HL-60 (cell line): ENCODE measurements around the gene SCOC.

ENCODE experiments used
- DNase-seq, 2 experiments: peaks; one replicate each; pipeline ENCODE4 v3.0.0-alpha.2; 2010 to 2020; ENCODE audit warnings: low read depth in 1 of 2, low spot score in 1 of 2
- H3K27ac ChIP-seq: fragments of 250-450 bp; sonication (Bioruptor Pico); replicated peaks from 2 replicates; pipeline ENCODE4 v1.5.1; 2020; ENCODE audit warnings: mild to moderate bottlenecking, moderate library complexity
- H3K27me3 ChIP-seq: fragments of 250-450 bp; sonication (Bioruptor Pico); 2 replicates; pipeline ENCODE4 v1.5.1; 2021; ENCODE audit warnings: mild to moderate bottlenecking, moderate library complexity; ENCODE audit not compliant: insufficient read depth, poor library complexity, severe bottlenecking
- H3K4me3 ChIP-seq: replicated peaks from 2 replicates; pipeline ENCODE4 v1.5.1; 2011; ENCODE audit warnings: mild to moderate bottlenecking, control low read depth, low read length; ENCODE audit not compliant: insufficient read depth
- GABPA ChIP-seq: IDR thresholded peaks from 2 replicates; pipeline ENCODE4 v1.6.1; 2012; ENCODE audit warnings: low read depth
- POLR2AphosphoS5 ChIP-seq: IDR thresholded peaks from 2 replicates; pipeline ENCODE4 v1.6.1; 2012; ENCODE audit warnings: low read depth
- SPI1 ChIP-seq: IDR thresholded peaks from 2 replicates; pipeline ENCODE4 v1.6.1; 2012; ENCODE audit warnings: low read depth, mild to moderate bottlenecking, borderline replicate concordance
- TF ChIP-seq, protein P1 (sequence below): IDR thresholded peaks from one replicate; pipeline ENCODE4 v1.5.1; 2011; ENCODE audit warnings: low read length, control low read depth, inconsistent platforms; ENCODE audit not compliant: insufficient read depth
- TF ChIP-seq, protein P2 (sequence below): IDR thresholded peaks from 2 replicates; pipeline ENCODE4 v1.6.1; 2012; ENCODE audit warnings: low read depth; ENCODE audit not compliant: insufficient replicate concordance

The SCOC gene

DNA sequence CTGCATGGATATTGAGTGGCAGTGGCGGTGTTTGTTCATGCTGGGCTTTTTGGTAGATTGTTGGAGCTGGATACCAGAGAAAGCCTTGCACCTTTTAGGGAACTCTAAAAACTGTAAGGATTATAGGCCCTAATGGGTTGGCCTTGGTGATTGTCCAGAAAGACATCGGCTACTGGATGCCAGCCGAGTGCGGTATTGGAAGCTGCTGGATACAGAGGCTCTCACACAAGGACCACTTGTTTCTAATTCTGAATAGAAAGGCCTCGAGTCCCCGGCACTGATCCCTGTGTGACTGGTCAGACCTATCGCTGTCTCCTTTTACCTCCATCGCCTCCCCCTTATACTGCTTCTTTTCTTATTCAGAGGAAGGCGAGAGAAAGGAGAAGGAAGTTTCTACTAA lies 27.3 kb upstream of the SCOC start:
- Histone ChIP-seq H3K4me3 (no peak overlapping the region), H3K27me3 (peaks cover 4% of the 10 kb centered on the region), H3K27ac (no peak overlapping the region)
- no peak for DNase-seq
- no peak for TF ChIP-seq SPI1
- TF ChIP-seq, protein P1, sequence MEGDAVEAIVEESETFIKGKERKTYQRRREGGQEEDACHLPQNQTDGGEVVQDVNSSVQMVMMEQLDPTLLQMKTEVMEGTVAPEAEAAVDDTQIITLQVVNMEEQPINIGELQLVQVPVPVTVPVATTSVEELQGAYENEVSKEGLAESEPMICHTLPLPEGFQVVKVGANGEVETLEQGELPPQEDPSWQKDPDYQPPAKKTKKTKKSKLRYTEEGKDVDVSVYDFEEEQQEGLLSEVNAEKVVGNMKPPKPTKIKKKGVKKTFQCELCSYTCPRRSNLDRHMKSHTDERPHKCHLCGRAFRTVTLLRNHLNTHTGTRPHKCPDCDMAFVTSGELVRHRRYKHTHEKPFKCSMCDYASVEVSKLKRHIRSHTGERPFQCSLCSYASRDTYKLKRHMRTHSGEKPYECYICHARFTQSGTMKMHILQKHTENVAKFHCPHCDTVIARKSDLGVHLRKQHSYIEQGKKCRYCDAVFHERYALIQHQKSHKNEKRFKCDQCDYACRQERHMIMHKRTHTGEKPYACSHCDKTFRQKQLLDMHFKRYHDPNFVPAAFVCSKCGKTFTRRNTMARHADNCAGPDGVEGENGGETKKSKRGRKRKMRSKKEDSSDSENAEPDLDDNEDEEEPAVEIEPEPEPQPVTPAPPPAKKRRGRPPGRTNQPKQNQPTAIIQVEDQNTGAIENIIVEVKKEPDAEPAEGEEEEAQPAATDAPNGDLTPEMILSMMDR = no peak
- TF ChIP-seq, protein P2, sequence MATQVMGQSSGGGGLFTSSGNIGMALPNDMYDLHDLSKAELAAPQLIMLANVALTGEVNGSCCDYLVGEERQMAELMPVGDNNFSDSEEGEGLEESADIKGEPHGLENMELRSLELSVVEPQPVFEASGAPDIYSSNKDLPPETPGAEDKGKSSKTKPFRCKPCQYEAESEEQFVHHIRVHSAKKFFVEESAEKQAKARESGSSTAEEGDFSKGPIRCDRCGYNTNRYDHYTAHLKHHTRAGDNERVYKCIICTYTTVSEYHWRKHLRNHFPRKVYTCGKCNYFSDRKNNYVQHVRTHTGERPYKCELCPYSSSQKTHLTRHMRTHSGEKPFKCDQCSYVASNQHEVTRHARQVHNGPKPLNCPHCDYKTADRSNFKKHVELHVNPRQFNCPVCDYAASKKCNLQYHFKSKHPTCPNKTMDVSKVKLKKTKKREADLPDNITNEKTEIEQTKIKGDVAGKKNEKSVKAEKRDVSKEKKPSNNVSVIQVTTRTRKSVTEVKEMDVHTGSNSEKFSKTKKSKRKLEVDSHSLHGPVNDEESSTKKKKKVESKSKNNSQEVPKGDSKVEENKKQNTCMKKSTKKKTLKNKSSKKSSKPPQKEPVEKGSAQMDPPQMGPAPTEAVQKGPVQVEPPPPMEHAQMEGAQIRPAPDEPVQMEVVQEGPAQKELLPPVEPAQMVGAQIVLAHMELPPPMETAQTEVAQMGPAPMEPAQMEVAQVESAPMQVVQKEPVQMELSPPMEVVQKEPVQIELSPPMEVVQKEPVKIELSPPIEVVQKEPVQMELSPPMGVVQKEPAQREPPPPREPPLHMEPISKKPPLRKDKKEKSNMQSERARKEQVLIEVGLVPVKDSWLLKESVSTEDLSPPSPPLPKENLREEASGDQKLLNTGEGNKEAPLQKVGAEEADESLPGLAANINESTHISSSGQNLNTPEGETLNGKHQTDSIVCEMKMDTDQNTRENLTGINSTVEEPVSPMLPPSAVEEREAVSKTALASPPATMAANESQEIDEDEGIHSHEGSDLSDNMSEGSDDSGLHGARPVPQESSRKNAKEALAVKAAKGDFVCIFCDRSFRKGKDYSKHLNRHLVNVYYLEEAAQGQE = no peak
- TF ChIP-seq GABPA = no peak
- no peak for TF ChIP-seq POLR2AphosphoS5

- TF ChIP-seq, protein P1 = no peak
- no peak for TF ChIP-seq SPI1
- TF ChIP-seq, protein P2 = no peak
- TF ChIP-seq POLR2AphosphoS5 = no peak
- no peak for TF ChIP-seq GABPA
- H3K27me3 ChIP-seq = peaks cover 2% of the 10 kb centered on the region
- no peak overlapping the region for H3K4me3 ChIP-seq
- no peak for DNase-seq
- H3K27ac ChIP-seq = no peak overlapping the region
Observed at GRCh38 chr4:140349816-140350215, 23.6 kb upstream of the SCOC start.

- H3K4me3 ChIP-seq = no peak overlapping the region
- H3K27ac ChIP-seq = no peak overlapping the region
- H3K27me3 ChIP-seq = peaks cover 2% of the 10 kb centered on the region
- TF ChIP-seq GABPA (no peak), POLR2AphosphoS5 (no peak), SPI1 (no peak)
- TF ChIP-seq, protein P1 = no peak
- TF ChIP-seq, protein P2 = no peak
- DNase-seq = no peak
Observed at GRCh38 chr4:140351093-140352075, 22.1 kb upstream of the SCOC start.
